Cardiac muscle cell (in vitro differentiated cells and primary cell): ENCODE data around the gene TANGO6. TPM values are rescaled to one million over a fixed set of nuclear protein-coding genes. Genes with fewer than 3 reads are reported as not detected.

Source experiments
- DNase-seq, 2 donors: peaks; one replicate each; pipeline versions ENCODE4 v3.0.0 to v3.0.0-alpha.2; 2010 to 2017; ENCODE audit warnings: low read depth in 1 of 2, low spot score in 1 of 2
- H3K27ac ChIP-seq: fragments of 200-600 bp; sonication (generic); 2 replicates; pipeline ENCODE4 v1.5.1; 2016
- H3K27me3 ChIP-seq: fragments of 200-600 bp; sonication (generic); 2 replicates; pipeline ENCODE4 v1.6.0; 2016; ENCODE audit warnings: control low read depth
- H3K36me3 ChIP-seq: fragments of 200-600 bp; sonication (generic); 2 replicates; pipeline ENCODE4 v1.5.1; 2016; ENCODE audit warnings: control low read depth
- H3K4me1 ChIP-seq: fragments of 200-600 bp; sonication (generic); 2 replicates; pipeline ENCODE4 v1.8.1; 2017; ENCODE audit warnings: low read depth, mild to moderate bottlenecking, mixed run types
- H3K4me3 ChIP-seq: fragments of 200-600 bp; sonication (generic); 2 replicates; pipeline ENCODE4 v1.5.1; 2016; ENCODE audit warnings: mild to moderate bottlenecking
- H3K9me3 ChIP-seq: fragments of 200-600 bp; sonication (generic); 2 replicates; pipeline ENCODE4 v1.5.1; 2017; ENCODE audit warnings: low read depth, mild to moderate bottlenecking, control low read depth
- polyA plus RNA-seq: library from polyadenylated mRNA; unstranded; fragments of >200 nt; fragmentation: Nextera tagmentation; extraction: Ambion mirVana; gene quantifications from 2 replicates; pipeline ENCODE4 v1.2.1, GENCODE V29; 2016
- total RNA-seq: library from RNA; depleted of rRNA; stranded (reverse); fragments of >200 nt; gene quantifications from 2 replicates; pipeline ENCODE4 v1.2.3, GENCODE V29; 2016
- TF ChIP-seq, protein P1 (sequence below): IDR thresholded peaks from 2 replicates; pipeline ENCODE4 v1.5.1; 2012; ENCODE audit warnings: low read depth, mild to moderate bottlenecking, low read length

TANGO6 gene
- total and polyA plus RNA-seq, 2 experiments from 2014 or later, result 5.4 to 8.9 TPM

GRCh38 chr16:69106491-69107315 is 263.4 kb downstream of the TANGO6 start:
- H3K36me3 ChIP-seq, result no peaks in the 10 kb centered on the region
- no peaks in the 10 kb centered on the region for H3K4me1 ChIP-seq
- no peak overlapping the region for H3K27ac ChIP-seq
- peak in 1 of 2 donors; percentile 25 for DNase-seq
- peak overlapping the region; percentile 49 for H3K4me3 ChIP-seq
- no peaks in the 10 kb centered on the region for H3K9me3 ChIP-seq
- peaks cover 25% of the 10 kb centered on the region for H3K27me3 ChIP-seq
- TF ChIP-seq, protein P1, sequence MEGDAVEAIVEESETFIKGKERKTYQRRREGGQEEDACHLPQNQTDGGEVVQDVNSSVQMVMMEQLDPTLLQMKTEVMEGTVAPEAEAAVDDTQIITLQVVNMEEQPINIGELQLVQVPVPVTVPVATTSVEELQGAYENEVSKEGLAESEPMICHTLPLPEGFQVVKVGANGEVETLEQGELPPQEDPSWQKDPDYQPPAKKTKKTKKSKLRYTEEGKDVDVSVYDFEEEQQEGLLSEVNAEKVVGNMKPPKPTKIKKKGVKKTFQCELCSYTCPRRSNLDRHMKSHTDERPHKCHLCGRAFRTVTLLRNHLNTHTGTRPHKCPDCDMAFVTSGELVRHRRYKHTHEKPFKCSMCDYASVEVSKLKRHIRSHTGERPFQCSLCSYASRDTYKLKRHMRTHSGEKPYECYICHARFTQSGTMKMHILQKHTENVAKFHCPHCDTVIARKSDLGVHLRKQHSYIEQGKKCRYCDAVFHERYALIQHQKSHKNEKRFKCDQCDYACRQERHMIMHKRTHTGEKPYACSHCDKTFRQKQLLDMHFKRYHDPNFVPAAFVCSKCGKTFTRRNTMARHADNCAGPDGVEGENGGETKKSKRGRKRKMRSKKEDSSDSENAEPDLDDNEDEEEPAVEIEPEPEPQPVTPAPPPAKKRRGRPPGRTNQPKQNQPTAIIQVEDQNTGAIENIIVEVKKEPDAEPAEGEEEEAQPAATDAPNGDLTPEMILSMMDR, result no peak

DNA sequence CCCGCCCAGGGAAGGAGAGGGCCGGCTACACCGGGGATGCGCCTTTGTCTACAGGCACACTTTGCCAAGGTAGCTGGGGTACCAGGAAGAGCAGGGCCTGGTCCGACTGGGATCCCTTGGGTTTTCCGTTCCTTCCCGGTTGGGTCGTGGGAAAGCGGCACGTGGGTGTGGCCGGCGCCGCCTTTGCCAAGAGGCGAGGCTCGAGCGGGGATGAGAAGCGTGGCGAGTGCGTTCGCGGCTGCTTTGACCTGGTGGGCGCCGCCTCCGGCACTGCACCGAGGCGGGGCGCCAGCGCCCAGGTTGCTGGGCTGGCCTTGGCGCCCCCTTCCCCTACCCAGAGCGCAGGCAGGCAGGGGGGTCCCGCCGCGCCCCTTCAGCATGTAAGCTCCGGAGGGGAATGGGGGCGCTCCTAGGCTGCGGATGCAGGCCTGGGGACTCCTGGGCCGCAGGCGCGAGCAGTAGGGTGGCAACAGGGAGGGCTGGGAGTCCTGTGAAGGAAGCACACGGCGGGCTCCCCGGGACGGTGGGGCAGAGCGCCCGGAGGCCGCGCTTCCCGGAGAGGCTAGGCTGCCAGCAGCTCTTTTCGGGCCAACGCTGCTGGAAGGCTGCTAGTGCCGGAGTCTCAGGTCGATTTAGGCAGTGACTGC is 264.1 kb downstream of the TANGO6 start:
- Histone ChIP-seq H3K27me3 (peaks cover 25% of the 10 kb centered on the region), H3K27ac (no peak overlapping the region), H3K4me3 (peak overlapping the region; percentile 49), H3K9me3 (no peaks in the 10 kb centered on the region), H3K4me1 (no peaks in the 10 kb centered on the region), H3K36me3 (no peaks in the 10 kb centered on the region)
- peak in 1 of 2 donors; percentile 40 for DNase-seq
- TF ChIP-seq, protein P1, result no peak

GRCh38 chr16:69108064-69108904 is 265.0 kb downstream of the TANGO6 start:
- TF ChIP-seq, protein P1, result no peak
- H3K36me3 ChIP-seq, result no peaks in the 10 kb centered on the region
- H3K9me3 ChIP-seq, result no peaks in the 10 kb centered on the region
- peak overlapping the region; percentile 49 for H3K4me3 ChIP-seq
- H3K27ac ChIP-seq, result no peak overlapping the region
- peak in 1 of 2 donors; percentile 24 for DNase-seq
- H3K27me3 ChIP-seq, result peaks cover 25% of the 10 kb centered on the region
- H3K4me1 ChIP-seq, result no peaks in the 10 kb centered on the region

GRCh38 chr16:69108905-69109252 is 265.5 kb downstream of the TANGO6 start:
- no peaks in the 10 kb centered on the region for H3K4me1 ChIP-seq
- H3K9me3 ChIP-seq, result no peaks in the 10 kb centered on the region
- no peak for DNase-seq
- H3K4me3 ChIP-seq, result no peak overlapping the region
- H3K27ac ChIP-seq, result no peak overlapping the region
- H3K27me3 ChIP-seq, result peaks cover 25% of the 10 kb centered on the region
- no peaks in the 10 kb centered on the region for H3K36me3 ChIP-seq
- TF ChIP-seq, protein P1, result no peak

DNA sequence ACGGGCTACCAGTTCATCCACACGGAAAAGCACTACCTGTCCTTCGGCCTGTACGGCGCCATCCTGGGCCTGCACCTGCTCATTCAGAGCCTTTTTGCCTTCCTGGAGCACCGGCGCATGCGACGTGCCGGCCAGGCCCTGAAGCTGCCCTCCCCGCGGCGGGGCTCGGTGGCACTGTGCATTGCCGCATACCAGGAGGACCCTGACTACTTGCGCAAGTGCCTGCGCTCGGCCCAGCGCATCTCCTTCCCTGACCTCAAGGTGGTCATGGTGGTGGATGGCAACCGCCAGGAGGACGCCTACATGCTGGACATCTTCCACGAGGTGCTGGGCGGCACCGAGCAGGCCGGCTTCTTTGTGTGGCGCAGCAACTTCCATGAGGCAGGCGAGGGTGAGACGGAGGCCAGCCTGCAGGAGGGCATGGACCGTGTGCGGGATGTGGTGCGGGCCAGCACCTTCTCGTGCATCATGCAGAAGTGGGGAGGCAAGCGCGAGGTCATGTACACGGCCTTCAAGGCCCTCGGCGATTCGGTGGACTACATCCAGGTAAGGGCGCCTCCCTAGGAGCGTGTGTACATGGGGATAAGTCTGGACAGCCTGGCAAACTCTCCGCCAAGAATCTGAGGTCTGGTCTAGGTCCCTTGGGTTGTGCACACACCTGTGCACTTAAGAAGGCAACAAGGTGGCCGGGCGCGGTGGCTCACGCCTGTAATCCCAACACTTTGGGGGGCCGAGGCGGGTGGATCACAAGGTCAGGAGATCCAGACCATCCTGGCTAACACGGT is 266.3 kb downstream of the TANGO6 start:
- no peak for DNase-seq
- H3K27me3 ChIP-seq, result peaks cover 25% of the 10 kb centered on the region
- H3K9me3 ChIP-seq, result no peaks in the 10 kb centered on the region
- TF ChIP-seq, protein P1, result no peak
- H3K4me1 ChIP-seq, result no peaks in the 10 kb centered on the region
- no peak overlapping the region for H3K4me3 ChIP-seq
- no peak overlapping the region for H3K27ac ChIP-seq
- H3K36me3 ChIP-seq, result no peaks in the 10 kb centered on the region
